SK-N-SH treated with all-trans-retinoic acid at 6 μM for 48 hours (cell line): ENCODE results near the gene LATS1.

Experiments
- BACH2 ChIP-seq: fragments of 250-450 bp; sonication (Bioruptor Pico); IDR thresholded peaks from 2 replicates; pipeline ENCODE4 v1.9.0; 2021; ENCODE audit warnings: mild to moderate bottlenecking, borderline replicate concordance
- GLIS3 ChIP-seq: fragments of 250-450 bp; sonication (Bioruptor Pico); IDR thresholded peaks from 2 replicates; pipeline ENCODE4 v1.5.0; 2020; ENCODE audit warnings: mild to moderate bottlenecking, moderate library complexity
- PATZ1 ChIP-seq: fragments of 250-450 bp; sonication (Bioruptor Pico); IDR thresholded peaks from 2 replicates; pipeline ENCODE4 v1.8.0; 2020; ENCODE audit warnings: mild to moderate bottlenecking, moderate library complexity, borderline replicate concordance
- ZFP3 ChIP-seq: fragments of 250-450 bp; sonication (Bioruptor Pico); IDR thresholded peaks from 2 replicates; pipeline ENCODE4 v1.5.0; 2020; ENCODE audit warnings: mild to moderate bottlenecking, moderate library complexity
- ZNF565 ChIP-seq: fragments of 450-650 bp; formaldehyde crosslinking; conservative IDR thresholded peaks from 2 replicates; pipeline ENCODE4 v1.5.0; 2020; ENCODE audit warnings: low read depth, mild to moderate bottlenecking, moderate library complexity
- TF ChIP-seq, protein P1 (sequence below): fragments of 250-450 bp; sonication (Bioruptor Pico); IDR thresholded peaks from 2 replicates; pipeline ENCODE4 v1.5.1; 2020; ENCODE audit warnings: low read depth, mild to moderate bottlenecking, moderate library complexity

DNA sequence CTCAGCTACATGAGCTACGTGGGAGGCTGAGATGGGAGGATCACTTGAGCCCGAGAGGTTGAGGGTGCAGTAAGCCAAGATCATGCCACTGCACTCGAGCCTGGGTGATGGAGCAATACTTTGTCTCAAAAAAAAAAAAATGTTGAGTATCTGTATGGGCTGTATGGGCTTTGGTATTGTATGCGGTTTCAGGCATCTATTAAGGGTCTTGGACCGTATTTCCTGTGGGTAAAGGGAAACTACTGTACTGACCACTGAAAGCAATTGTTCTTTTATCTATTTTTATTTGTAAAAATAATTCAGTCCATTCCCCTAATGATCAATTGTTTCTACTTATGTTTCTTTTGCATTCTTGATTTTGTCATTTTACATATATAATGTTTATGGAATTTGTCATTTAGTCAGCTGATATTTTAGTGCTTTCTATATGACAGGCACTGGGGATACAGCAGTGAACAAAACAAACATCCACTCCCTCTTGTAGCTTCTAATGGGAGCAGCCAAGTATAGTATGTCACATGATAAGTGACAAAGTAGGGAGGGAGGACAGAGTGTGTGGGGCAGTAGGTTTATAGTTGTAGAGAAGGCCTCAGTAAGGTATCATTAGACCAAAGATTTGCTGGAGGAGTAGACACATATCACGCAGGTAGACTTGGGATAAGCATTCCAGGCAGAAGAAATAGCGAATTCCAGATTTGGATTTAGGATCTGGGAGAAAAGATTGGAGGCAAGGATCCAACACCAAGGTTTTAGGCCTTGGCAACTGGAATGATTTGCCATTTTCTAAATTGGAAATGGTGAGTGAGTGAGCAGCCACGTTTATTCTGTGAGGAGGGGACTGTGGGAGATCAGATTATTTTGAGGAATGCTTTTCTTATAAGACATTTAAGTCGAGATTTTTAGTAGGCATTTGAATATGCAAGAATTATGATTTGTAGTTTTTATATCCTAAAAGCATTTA lies 37.7 kb upstream of the LATS1 start:
- TF ChIP-seq ZFP3 (CRISPR knock-in tag) (no peak), ZNF565 (no peak), GLIS3 (CRISPR knock-in tag) (no peak), PATZ1 (CRISPR knock-in tag) (no peak), BACH2 (CRISPR knock-in tag) (no peak)
- TF ChIP-seq, protein P1, sequence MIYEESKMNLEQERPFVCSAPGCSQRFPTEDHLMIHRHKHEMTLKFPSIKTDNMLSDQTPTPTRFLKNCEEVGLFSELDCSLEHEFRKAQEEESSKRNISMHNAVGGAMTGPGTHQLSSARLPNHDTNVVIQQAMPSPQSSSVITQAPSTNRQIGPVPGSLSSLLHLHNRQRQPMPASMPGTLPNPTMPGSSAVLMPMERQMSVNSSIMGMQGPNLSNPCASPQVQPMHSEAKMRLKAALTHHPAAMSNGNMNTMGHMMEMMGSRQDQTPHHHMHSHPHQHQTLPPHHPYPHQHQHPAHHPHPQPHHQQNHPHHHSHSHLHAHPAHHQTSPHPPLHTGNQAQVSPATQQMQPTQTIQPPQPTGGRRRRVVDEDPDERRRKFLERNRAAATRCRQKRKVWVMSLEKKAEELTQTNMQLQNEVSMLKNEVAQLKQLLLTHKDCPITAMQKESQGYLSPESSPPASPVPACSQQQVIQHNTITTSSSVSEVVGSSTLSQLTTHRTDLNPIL = no peak
